B cell (primary cell): ENCODE data around the gene DTNBP1.

ENCODE experiments used
- EZH2 ChIP-seq: IDR thresholded peaks from 2 replicates; pipeline ENCODE4 v1.6.1; 2012; ENCODE audit warnings: borderline replicate concordance, low read depth, mild to moderate bottlenecking, moderate library complexity, low read length; ENCODE audit not compliant: insufficient read depth, poor library complexity, severe bottlenecking
- TF ChIP-seq, protein P1 (sequence below): fragments of 200-600 bp; IDR thresholded peaks from one replicate; pipeline ENCODE4 v1.8.0; 2022; ENCODE audit warnings: antibody characterized with exemption, mild to moderate bottlenecking

GRCh38 chr6:15586503-15586902 is 76.3 kb downstream of the DTNBP1 start:
- TF ChIP-seq, protein P1, sequence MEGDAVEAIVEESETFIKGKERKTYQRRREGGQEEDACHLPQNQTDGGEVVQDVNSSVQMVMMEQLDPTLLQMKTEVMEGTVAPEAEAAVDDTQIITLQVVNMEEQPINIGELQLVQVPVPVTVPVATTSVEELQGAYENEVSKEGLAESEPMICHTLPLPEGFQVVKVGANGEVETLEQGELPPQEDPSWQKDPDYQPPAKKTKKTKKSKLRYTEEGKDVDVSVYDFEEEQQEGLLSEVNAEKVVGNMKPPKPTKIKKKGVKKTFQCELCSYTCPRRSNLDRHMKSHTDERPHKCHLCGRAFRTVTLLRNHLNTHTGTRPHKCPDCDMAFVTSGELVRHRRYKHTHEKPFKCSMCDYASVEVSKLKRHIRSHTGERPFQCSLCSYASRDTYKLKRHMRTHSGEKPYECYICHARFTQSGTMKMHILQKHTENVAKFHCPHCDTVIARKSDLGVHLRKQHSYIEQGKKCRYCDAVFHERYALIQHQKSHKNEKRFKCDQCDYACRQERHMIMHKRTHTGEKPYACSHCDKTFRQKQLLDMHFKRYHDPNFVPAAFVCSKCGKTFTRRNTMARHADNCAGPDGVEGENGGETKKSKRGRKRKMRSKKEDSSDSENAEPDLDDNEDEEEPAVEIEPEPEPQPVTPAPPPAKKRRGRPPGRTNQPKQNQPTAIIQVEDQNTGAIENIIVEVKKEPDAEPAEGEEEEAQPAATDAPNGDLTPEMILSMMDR = no peak
- TF ChIP-seq EZH2 = no peak
